ENCODE results near the gene PLA2G4D.

DNA sequence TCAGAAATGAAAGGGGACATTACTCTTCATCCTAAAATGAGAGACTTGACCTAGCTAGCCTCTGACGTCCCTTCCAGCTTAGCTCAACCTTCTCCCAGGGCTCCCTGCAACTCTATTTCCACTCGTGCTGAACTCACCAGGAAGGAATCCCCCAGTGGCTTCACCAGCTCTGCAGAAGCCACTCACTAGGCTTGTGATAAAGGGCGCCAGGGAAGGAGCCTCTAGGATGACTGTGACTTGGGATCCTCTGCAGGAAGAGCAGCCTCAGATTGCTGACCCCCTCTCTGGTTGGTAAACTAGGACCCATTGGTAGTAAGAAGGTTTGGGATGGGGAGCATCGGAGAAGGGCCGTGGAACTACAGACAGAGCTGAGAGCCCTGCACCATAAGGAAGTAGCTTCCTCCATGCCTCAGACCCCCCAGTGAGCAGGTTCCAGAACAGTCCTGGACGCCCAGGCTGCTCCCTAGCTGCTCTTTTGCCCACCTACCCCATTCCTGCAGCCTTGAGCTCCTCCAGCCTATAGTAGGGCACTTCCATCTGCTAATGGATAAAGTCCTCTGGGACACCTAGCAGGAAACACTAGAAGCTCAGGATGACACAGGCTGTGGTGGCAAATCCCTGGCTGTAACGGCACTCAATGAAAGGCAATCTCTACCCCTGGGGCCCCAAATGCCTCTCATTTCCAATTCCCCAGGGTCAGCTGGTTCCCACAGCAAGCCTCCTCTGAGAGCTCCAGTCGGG, 36.1 kb upstream of the PLA2G4D start:
- TF ChIP-seq CTCF (IDR thresholded peaks at IDR 0.05; ENCODE audit: low read length): no peak
- TF ChIP-seq EZH2 (optimal IDR thresholded peaks at IDR 0.05; ENCODE audit: low read depth, low read length): no peak
